ENCODE results near the gene CEBPE.

The CEBPE gene

GRCh38 chr14:23127861-23128260 is 8.8 kb upstream of the CEBPE start:
- H4K20me1 ChIP-seq, result no peaks in the 10 kb centered on the region
- peaks cover 34 to 61% (median 45%) of the 10 kb centered on the region in 10 experiments for H3K4me1 ChIP-seq
- peaks cover 0 to 10% (median 0%) of the 10 kb centered on the region in 11 experiments; a peak in 2 of 22 replicates for H3K9me3 ChIP-seq (replicated peaks in 1 of 11)
- H3K4me2 ChIP-seq, result peak overlapping the region; percentile 2 to 69 (median 42); a peak in 19 of 22 replicates
- no peak overlapping the region for H3K4me3 ChIP-seq
- H3K36me3 ChIP-seq, result peaks cover 0 to 68% (median 0%) of the 10 kb centered on the region in 11 experiments; a peak in 5 of 22 replicates
- no peak overlapping the region for H3K9ac ChIP-seq
- peak overlapping the region in 7 of 11 experiments; percentile 16 to 45 (median 34); a peak in 13 of 22 replicates for H3K27ac ChIP-seq
- no peak for TF ChIP-seq Cebpa-rat (IDR thresholded peaks at IDR 0.05)
- H3K27me3 ChIP-seq, result no peaks in the 10 kb centered on the region

- no peaks in the 10 kb centered on the region for H4K20me1 ChIP-seq
- H3K27me3 ChIP-seq, result no peaks in the 10 kb centered on the region
- no peak overlapping the region; a peak in 1 of 22 replicates for H3K27ac ChIP-seq
- H3K9me3 ChIP-seq (replicated peaks in 1 of 11), result peaks cover 0 to 10% (median 0%) of the 10 kb centered on the region in 11 experiments; a peak in 2 of 22 replicates
- TF ChIP-seq Cebpa-rat (IDR thresholded peaks at IDR 0.05), result no peak
- no peak overlapping the region for H3K4me2 ChIP-seq
- H3K4me1 ChIP-seq, result peaks cover 36 to 71% (median 45%) of the 10 kb centered on the region in 10 experiments
- H3K4me3 ChIP-seq, result no peak overlapping the region
- peaks cover 0 to 58% (median 0%) of the 10 kb centered on the region in 11 experiments; a peak in 5 of 22 replicates for H3K36me3 ChIP-seq
- no peak overlapping the region for H3K9ac ChIP-seq
Observed at GRCh38 chr14:23126548-23127278, 7.7 kb upstream of the CEBPE start.

- Histone ChIP-seq H3K4me2 (no peak overlapping the region), H3K27ac (no peak overlapping the region), H3K4me1 (peaks cover 36 to 71% (median 45%) of the 10 kb centered on the region in 10 experiments), H3K36me3 (peaks cover 0 to 52% (median 0%) of the 10 kb centered on the region in 11 experiments; a peak in 5 of 22 replicates), H3K27me3 (no peaks in the 10 kb centered on the region), H3K9me3 (replicated peaks in 1 of 11) (peaks cover 0 to 10% (median 0%) of the 10 kb centered on the region in 11 experiments; a peak in 2 of 22 replicates), H4K20me1 (no peaks in the 10 kb centered on the region), H3K4me3 (no peak overlapping the region), H3K9ac (no peak overlapping the region)
- no peak for TF ChIP-seq Cebpa-rat (IDR thresholded peaks at IDR 0.05)
Observed at GRCh38 chr14:23125933-23126524, 7.0 kb upstream of the CEBPE start.

- Histone ChIP-seq H3K4me2 (no peak overlapping the region), H3K4me3 (no peak overlapping the region), H3K36me3 (peaks cover 0 to 42% (median 0%) of the 10 kb centered on the region in 11 experiments; a peak in 5 of 22 replicates), H3K27me3 (no peaks in the 10 kb centered on the region), H3K4me1 (peaks cover 36 to 71% (median 45%) of the 10 kb centered on the region in 10 experiments), H4K20me1 (no peaks in the 10 kb centered on the region), H3K27ac (no peak overlapping the region), H3K9me3 (replicated peaks in 1 of 11) (peaks cover 0 to 10% (median 0%) of the 10 kb centered on the region in 11 experiments; a peak in 2 of 22 replicates), H3K9ac (no peak overlapping the region)
- no peak for TF ChIP-seq Cebpa-rat (IDR thresholded peaks at IDR 0.05)
Observed at GRCh38 chr14:23125011-23125410, 6.0 kb upstream of the CEBPE start.

DNA sequence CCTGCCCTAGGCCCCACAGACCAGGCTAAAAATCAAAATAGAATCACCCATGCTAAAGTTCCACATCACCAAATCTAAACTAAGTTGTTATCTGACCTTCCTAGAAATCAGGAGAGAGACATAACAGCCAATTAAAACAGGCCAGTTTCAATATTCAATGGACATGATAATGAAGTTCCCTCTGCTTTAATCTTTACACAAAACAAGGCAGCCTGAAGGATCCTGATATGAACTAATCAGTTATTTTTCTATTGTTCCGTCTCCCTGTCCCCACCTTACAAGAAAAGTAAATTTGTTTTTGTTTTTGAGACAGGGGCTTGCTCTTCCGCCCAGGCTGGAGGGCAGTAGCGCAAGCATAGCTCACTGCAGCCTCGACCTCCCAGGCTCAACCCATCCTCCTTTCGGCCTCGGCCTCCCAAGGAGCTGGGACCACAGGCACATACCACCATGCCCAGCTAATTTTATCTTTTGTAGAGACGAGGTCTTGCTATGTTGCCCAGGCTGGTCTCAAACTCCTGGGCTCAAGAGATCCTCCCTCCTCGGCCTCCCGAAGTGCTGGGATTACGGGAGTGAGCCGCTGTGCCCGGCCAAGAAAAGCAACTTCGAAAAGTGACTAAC is 5.4 kb upstream of the CEBPE start:
- H3K27me3 ChIP-seq, result no peaks in the 10 kb centered on the region
- peaks cover 0 to 36% (median 0%) of the 10 kb centered on the region in 11 experiments; a peak in 5 of 22 replicates for H3K36me3 ChIP-seq
- TF ChIP-seq Cebpa-rat (IDR thresholded peaks at IDR 0.05), result no peak
- H3K9ac ChIP-seq, result peak overlapping the region in 1 of 11 experiments; percentile 3; a peak in 1 of 22 replicates
- H3K4me1 ChIP-seq, result peaks cover 36 to 71% (median 45%) of the 10 kb centered on the region in 10 experiments
- H4K20me1 ChIP-seq, result no peaks in the 10 kb centered on the region
- peak overlapping the region in 1 of 11 experiments; percentile 94; a peak in 1 of 22 replicates for H3K4me2 ChIP-seq
- H3K9me3 ChIP-seq (replicated peaks in 1 of 11), result peaks cover 0 to 10% (median 0%) of the 10 kb centered on the region in 11 experiments; a peak in 2 of 22 replicates
- H3K27ac ChIP-seq, result no peak overlapping the region
- no peak overlapping the region for H3K4me3 ChIP-seq

DNA sequence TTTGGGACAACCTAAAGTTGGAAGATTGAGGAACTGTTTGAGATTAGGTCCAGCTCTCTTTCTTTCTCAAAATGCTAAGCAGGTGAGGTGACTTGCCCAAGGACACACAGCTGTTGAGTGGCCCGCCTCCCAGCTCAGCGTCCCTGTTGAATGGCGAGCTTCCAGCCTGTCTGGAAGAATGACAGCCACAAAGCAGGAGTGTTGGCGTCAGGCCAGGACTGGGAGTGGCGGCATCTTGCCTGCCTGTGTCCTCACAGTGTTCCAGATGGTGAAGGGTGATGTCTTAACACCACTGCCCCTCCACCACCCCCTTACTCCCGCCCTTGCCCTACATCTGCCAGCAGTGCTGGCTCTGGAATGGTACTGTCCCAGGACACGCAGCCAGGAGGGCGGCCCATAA is 4.4 kb upstream of the CEBPE start:
- TF ChIP-seq Cebpa-rat (IDR thresholded peaks at IDR 0.05), result no peak
- H3K27ac ChIP-seq, result no peak overlapping the region; a peak in 1 of 22 replicates
- H3K4me2 ChIP-seq, result peak overlapping the region in 3 of 11 experiments; percentile 84 to 95 (median 94); a peak in 6 of 22 replicates
- H3K27me3 ChIP-seq, result no peaks in the 10 kb centered on the region
- peaks cover 0 to 29% (median 0%) of the 10 kb centered on the region in 11 experiments; a peak in 5 of 22 replicates for H3K36me3 ChIP-seq
- no peak overlapping the region for H3K9ac ChIP-seq
- H4K20me1 ChIP-seq, result no peaks in the 10 kb centered on the region
- H3K9me3 ChIP-seq (replicated peaks in 1 of 11), result peaks cover 0 to 5% (median 0%) of the 10 kb centered on the region in 11 experiments; a peak in 2 of 22 replicates
- peaks cover 43 to 71% (median 46%) of the 10 kb centered on the region in 10 experiments for H3K4me1 ChIP-seq
- H3K4me3 ChIP-seq, result no peak overlapping the region

DNA sequence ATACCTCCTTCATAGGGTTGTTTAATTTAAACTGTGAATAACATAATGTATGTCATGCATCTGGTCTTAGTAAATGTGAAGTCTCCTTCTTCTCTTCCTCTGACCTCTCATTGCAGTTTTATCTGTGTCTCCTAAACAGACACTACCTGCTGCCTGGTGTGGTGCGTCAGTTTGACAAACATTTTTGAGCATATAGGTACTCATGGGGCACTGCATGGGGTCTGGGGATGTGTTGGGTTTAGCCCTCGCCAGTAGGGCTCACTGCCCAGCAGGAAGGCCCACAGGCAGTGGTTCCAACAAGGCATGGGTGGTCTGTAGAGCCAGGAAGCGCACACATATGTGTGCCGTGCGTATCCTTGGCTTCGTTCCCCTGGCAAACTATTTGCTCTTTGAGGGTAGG is 3.0 kb upstream of the CEBPE start:
- Histone ChIP-seq H3K4me3 (no peak overlapping the region), H3K27me3 (no peaks in the 10 kb centered on the region), H4K20me1 (no peaks in the 10 kb centered on the region), H3K9ac (peak overlapping the region in 4 of 11 experiments; percentile 30 to 67 (median 51); a peak in 2 of 22 replicates), H3K4me1 (peaks cover 50 to 76% (median 53%) of the 10 kb centered on the region in 10 experiments), H3K9me3 (replicated peaks in 1 of 11) (no peaks in the 10 kb centered on the region), H3K36me3 (peaks cover 0 to 16% (median 0%) of the 10 kb centered on the region in 11 experiments; a peak in 5 of 22 replicates), H3K27ac (peak overlapping the region in 6 of 11 experiments; percentile 51 to 83 (median 74); a peak in 8 of 22 replicates), H3K4me2 (peak overlapping the region; percentile 84 to 99 (median 94); a peak in 21 of 22 replicates)
- TF ChIP-seq Cebpa-rat (IDR thresholded peaks at IDR 0.05), result no peak

- Histone ChIP-seq H3K4me2 (peak overlapping the region; percentile 84 to 99 (median 94)), H4K20me1 (no peaks in the 10 kb centered on the region)
Observed at GRCh38 chr14:23121361-23121771, 2.3 kb upstream of the CEBPE start.

More at GRCh38 chr14:23121361-23121771, 2.3 kb upstream of the CEBPE start:
- H3K4me1 ChIP-seq, result peaks cover 50 to 83% (median 59%) of the 10 kb centered on the region in 10 experiments
- H3K27me3 ChIP-seq, result no peaks in the 10 kb centered on the region
- peaks cover 0 to 8% (median 0%) of the 10 kb centered on the region in 11 experiments; a peak in 4 of 22 replicates for H3K36me3 ChIP-seq
- H3K4me3 ChIP-seq, result peak overlapping the region in 3 of 10 experiments; percentile 9 to 23 (median 19); a peak in 5 of 20 replicates
- H3K27ac ChIP-seq, result peak overlapping the region; percentile 6 to 89 (median 74); a peak in 20 of 22 replicates
- H3K9me3 ChIP-seq (replicated peaks in 1 of 11), result no peaks in the 10 kb centered on the region
- H3K9ac ChIP-seq, result peak overlapping the region; percentile 24 to 68 (median 53); a peak in 19 of 22 replicates
- no peak for TF ChIP-seq Cebpa-rat (IDR thresholded peaks at IDR 0.05)
